Mesendoderm (in vitro differentiated cells): ENCODE measurements around the gene POMT1.

Experiments
- DNase-seq: peaks from one replicate; pipeline ENCODE4 v3.0.0; 2013
- H2AK5ac ChIP-seq: 2 replicates; pipeline ENCODE4 v1.6.1; 2013; ENCODE audit warnings: low read length, inconsistent platforms
- H2BK120ac ChIP-seq: 2 replicates; pipeline ENCODE4 v1.6.1; 2013; ENCODE audit warnings: low read depth, mild to moderate bottlenecking, low read length, moderate library complexity, mixed read lengths
- H2BK15ac ChIP-seq: replicated peaks from 2 replicates; pipeline ENCODE4 v1.6.1; 2013; ENCODE audit warnings: low read depth, mild to moderate bottlenecking, moderate library complexity
- H2BK5ac ChIP-seq: 2 replicates; pipeline ENCODE4 v1.6.1; 2013; ENCODE audit warnings: low read length, inconsistent platforms
- H3K18ac ChIP-seq: 2 replicates; pipeline ENCODE4 v1.6.1; 2013; ENCODE audit warnings: mild to moderate bottlenecking, low read length, mixed read lengths
- H3K23ac ChIP-seq: one replicate; pipeline ENCODE4 v1.6.1; 2013; ENCODE audit warnings: low read length
- H3K27ac ChIP-seq: 2 replicates; pipeline ENCODE4 v1.5.1; 2013; ENCODE audit warnings: low read depth, mild to moderate bottlenecking, inconsistent platforms, low read length, moderate library complexity
- H3K27me3 ChIP-seq: 2 replicates; pipeline ENCODE4 v1.6.1; 2013; ENCODE audit warnings: low read length, control low read depth, mild to moderate bottlenecking, inconsistent platforms; ENCODE audit not compliant: insufficient read depth, poor library complexity
- H3K36me3 ChIP-seq: 2 replicates; pipeline ENCODE4 v1.6.1; 2013; ENCODE audit warnings: low read length, inconsistent platforms; ENCODE audit not compliant: control insufficient read depth, insufficient read depth
- H3K4ac ChIP-seq: one replicate; pipeline ENCODE4 v1.6.1; 2013; ENCODE audit warnings: low read depth, mild to moderate bottlenecking, low read length, moderate library complexity
- H3K4me1 ChIP-seq: 2 replicates; pipeline ENCODE4 v1.6.1; 2013; ENCODE audit warnings: low read depth, low read length, inconsistent platforms; ENCODE audit not compliant: control insufficient read depth
- H3K4me2 ChIP-seq: 2 replicates; pipeline ENCODE4 v1.6.1; 2013; ENCODE audit warnings: low read length
- H3K4me3 ChIP-seq: 2 replicates; pipeline ENCODE4 v1.5.1; 2013; ENCODE audit warnings: mild to moderate bottlenecking, low read length
- H3K56ac ChIP-seq: one replicate; pipeline ENCODE4 v1.6.1; 2013; ENCODE audit warnings: low read length
- H3K79me1 ChIP-seq: 2 replicates; pipeline ENCODE4 v1.6.1; 2013; ENCODE audit warnings: low read length, inconsistent platforms
- H3K79me2 ChIP-seq: 2 replicates; pipeline ENCODE4 v1.6.1; 2013; ENCODE audit warnings: mild to moderate bottlenecking, low read length; ENCODE audit not compliant: control insufficient read depth, insufficient read depth
- H3K9ac ChIP-seq: 2 replicates; pipeline ENCODE4 v1.6.1; 2013; ENCODE audit warnings: low read length, inconsistent platforms
- H4K5ac ChIP-seq: one replicate; pipeline ENCODE4 v1.6.1; 2013; ENCODE audit warnings: low read length
- H4K8ac ChIP-seq: one replicate; pipeline ENCODE4 v1.6.1; 2013; ENCODE audit warnings: low read depth, mild to moderate bottlenecking, control low read depth, low read length, moderate library complexity
- WGBS: extraction: QIAGEN DNeasy Blood & Tissue Kit; methylation state at CpG from one replicate; pipeline ENCODE4 v1.1.7; 2013; ENCODE audit warnings: low lambda C conversion rate, missing lambda C conversion rate; ENCODE audit not compliant: insufficient coverage; ENCODE audit errors: extremely low coverage; 5-methylcytosine and 5-hydroxymethylcytosine counted together

The POMT1 gene

DNA sequence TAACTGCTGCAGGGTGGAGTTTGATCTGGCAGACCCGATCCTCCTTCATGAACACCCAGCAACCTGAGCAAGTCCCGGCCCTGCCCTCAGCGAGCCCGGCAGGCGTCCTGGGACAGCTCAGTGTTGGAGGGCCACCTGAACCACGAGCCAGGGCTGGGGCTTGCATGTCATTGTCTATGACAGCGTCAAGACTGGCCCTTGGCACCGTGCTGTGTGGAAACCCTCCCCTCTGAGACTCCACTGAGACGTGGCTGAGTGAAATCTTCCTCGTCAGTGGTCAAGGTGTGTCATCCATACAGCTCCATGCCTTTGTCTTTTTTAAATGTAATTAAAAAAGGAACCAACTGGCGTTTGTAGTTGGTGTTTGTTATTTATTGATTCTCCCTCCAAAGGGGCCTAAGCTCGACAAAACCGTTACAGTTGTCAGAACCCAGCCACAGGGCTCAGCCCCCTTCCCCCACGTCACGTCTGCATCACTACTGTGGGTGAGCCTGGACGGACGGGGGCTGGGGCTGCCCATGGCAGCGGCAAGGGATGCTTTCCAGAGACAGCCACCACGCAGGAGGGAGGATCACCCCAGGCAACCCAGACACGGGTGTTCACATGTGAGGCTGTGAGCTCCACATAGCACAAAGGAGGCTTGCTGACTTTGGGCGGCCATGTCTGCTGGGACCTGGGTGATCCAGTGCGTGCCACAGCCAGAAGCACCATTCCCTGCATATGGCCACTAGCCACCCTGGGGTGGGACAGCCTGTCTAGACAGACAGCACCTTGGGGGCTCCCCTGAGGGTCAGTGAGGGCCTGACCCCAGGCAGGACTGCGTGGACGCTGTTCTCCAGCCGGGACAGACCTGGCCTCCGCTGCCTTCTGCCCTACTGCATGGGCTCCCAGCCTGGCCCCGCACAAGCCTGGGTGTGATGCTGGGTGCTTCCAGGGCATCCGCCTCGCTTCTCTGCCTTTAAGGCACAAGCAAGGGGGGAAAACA lies 21.0 kb downstream of the POMT1 start:
- Histone ChIP-seq H2BK15ac (no peak overlapping the region), H3K79me2 (no peaks in the 10 kb centered on the region), H4K5ac (no peak overlapping the region), H3K36me3 (peaks cover 17% of the 10 kb centered on the region), H4K8ac (no peak overlapping the region), H3K27ac (no peak overlapping the region), H3K4me3 (no peak overlapping the region), H3K18ac (no peak overlapping the region), H3K9ac (no peak overlapping the region), H3K27me3 (no peaks in the 10 kb centered on the region), H2BK120ac (no peak overlapping the region), H2BK5ac (no peak overlapping the region), H3K23ac (peak overlapping the region; percentile 66), H3K56ac (no peak overlapping the region), H3K4me1 (no peaks in the 10 kb centered on the region), H3K4ac (no peak overlapping the region), H3K79me1 (no peaks in the 10 kb centered on the region), H3K4me2 (no peak overlapping the region), H2AK5ac (no peak overlapping the region)
- no CpG with 5 or more reads among the region's 29 CpGs for WGBS
- DNase-seq, result no peak

DNA sequence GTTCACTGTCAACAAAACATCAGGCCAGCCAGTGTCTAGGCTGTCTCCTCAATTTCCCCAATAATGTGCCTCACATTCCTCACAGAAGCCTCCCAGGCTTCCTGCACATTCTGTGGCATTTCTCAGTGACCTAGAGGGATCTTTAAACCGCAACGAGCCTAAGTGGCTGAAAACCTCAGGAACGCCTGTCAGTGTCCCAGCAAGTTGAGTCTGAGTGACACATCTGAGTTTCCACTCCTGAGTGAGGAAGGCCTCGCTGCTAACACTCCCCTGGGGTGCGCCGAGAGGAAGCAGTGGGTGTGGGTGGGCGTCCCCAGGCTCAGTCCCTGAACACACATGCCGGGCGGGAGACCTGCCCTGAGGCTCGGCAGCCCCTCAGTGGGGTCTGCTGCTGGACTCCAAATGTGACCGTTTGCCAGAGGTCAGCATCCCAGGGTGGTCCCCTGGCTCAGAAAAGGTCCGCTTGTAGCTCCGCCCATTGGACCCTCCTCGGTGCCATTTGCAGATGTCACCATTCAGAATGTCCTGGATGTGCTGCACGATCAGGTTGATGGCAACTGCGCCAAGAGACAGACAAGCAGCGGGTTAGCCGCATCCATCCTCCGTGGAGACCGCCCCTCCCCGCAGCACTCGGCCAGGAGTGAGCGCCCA lies 22.1 kb downstream of the POMT1 start:
- H3K18ac ChIP-seq, result no peak overlapping the region
- no peak overlapping the region for H2AK5ac ChIP-seq
- WGBS, result no CpG with 5 or more reads among the region's 23 CpGs
- no peak for DNase-seq
- no peaks in the 10 kb centered on the region for H3K4me1 ChIP-seq
- H3K23ac ChIP-seq, result no peak overlapping the region
- no peak overlapping the region for H4K8ac ChIP-seq
- no peaks in the 10 kb centered on the region for H3K27me3 ChIP-seq
- peaks cover 4% of the 10 kb centered on the region for H3K79me1 ChIP-seq
- H2BK5ac ChIP-seq, result no peak overlapping the region
- H2BK120ac ChIP-seq, result no peak overlapping the region
- no peak overlapping the region for H3K4ac ChIP-seq
- H3K4me3 ChIP-seq, result no peak overlapping the region
- H3K79me2 ChIP-seq, result no peaks in the 10 kb centered on the region
- no peak overlapping the region for H3K56ac ChIP-seq
- no peak overlapping the region for H3K4me2 ChIP-seq
- H3K27ac ChIP-seq, result no peak overlapping the region
- no peak overlapping the region for H3K9ac ChIP-seq
- H2BK15ac ChIP-seq, result no peak overlapping the region
- peaks cover 15% of the 10 kb centered on the region for H3K36me3 ChIP-seq
- no peak overlapping the region for H4K5ac ChIP-seq

DNA sequence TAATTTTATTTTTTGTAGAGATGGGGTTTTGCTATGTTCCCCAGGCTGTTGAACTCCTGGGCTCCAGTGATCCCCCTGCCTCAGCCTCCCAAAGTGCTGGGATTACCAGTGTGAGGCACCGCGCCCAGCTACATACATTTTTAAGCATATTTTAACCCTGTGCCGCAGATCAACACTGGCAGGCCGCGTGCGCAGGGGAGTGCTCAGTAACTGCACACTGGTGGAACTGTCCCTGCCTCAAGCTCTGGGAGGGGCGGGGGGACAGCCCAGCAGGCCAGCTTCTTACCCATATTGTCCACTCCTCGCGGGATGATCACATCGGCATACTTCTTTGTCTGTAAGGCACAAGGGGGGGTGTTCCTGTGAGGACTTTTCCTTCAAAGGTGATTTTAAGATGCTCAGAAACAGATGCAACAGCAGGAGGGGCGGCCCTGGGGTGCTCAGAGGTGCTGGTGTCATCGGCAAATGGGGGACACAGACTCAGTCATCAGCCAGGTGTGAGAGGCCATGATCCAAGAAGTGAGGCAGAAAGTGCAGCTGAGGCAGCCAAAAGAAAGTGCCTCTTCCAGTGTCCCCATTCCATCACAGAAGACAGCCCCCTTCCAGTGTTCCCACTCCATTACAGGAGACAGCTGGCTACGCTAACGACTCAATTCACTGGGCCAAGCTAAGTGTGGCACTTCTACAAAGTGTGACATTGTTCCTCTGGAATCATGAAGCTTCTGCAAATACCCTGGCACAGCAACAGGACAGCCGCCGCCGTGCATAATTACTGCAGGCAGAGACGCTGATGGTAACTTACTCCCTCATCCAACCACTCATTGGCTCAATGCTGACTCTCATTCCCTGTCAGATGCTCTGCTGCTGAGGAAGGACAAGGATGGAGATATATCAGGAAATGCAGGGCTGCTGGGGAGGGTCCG lies 23.2 kb downstream of the POMT1 start:
- no peak for DNase-seq
- H3K4me3 ChIP-seq, result no peak overlapping the region
- peaks cover 10% of the 10 kb centered on the region for H3K79me1 ChIP-seq
- no peak overlapping the region for H4K8ac ChIP-seq
- H3K4me2 ChIP-seq, result no peak overlapping the region
- H3K9ac ChIP-seq, result no peak overlapping the region
- no CpG with 5 or more reads among the region's 19 CpGs for WGBS
- no peak overlapping the region for H2BK15ac ChIP-seq
- H3K4ac ChIP-seq, result no peak overlapping the region
- peaks cover 5% of the 10 kb centered on the region for H3K79me2 ChIP-seq
- no peak overlapping the region for H2BK120ac ChIP-seq
- no peak overlapping the region for H3K27ac ChIP-seq
- no peak overlapping the region for H3K56ac ChIP-seq
- peaks cover 14% of the 10 kb centered on the region for H3K36me3 ChIP-seq
- H3K4me1 ChIP-seq, result peaks cover 5% of the 10 kb centered on the region
- no peak overlapping the region for H3K18ac ChIP-seq
- no peak overlapping the region for H3K23ac ChIP-seq
- H4K5ac ChIP-seq, result no peak overlapping the region
- H2AK5ac ChIP-seq, result no peak overlapping the region
- no peak overlapping the region for H2BK5ac ChIP-seq
- no peaks in the 10 kb centered on the region for H3K27me3 ChIP-seq

DNA sequence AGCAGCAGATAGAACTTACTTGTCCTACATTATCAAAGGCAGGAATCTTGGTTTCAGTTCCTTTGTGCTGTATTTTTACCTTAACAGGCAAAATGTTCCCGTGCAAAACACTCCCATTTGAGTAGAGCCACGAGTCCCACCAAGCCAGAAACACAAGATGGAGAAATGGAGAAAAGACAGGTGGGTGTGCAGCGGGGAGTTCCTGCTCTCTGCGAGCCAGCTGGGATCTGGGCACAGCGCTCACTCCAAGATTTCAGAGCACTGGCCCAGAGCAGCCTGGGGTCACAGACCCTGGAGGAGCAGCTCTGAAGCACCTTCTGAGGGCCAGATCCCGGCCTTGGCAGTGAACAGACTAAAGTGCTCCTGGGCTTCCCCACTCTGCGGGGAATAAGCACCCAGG lies 25.5 kb downstream of the POMT1 start:
- Histone ChIP-seq H3K56ac (no peak overlapping the region), H4K8ac (no peak overlapping the region)

DNA sequence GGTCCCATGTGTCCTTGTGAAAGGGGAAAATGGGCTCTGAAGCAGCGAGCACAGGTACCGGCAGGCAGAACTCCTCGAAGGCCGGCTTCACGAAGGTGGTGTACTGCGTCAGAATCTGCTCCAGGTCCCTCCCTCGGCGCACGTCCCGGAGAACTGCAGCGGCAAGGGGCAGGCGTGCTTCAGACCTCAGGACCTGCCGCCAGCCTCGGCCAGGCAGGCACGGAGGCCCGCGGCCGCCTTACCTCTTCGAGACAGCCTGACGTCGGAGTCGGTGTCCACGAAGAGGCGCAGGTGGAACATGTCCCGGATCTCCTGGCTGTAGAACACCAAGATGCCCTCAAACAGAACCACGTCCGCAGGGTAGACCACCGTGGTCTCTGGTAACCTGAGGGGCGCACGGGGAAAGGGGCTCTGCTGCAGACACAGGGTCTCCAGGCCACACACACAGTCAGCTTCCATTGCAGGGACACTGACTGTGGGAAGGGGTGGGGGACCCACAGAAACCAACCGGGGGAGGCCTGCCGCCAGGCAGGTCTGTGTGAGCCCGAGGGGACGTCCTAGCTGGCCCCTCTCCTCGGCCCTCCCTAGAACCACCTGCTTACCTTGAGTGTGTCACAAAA lies 26.3 kb downstream of the POMT1 start:
- Histone ChIP-seq H3K56ac (no peak overlapping the region), H2BK5ac (no peak overlapping the region), H3K36me3 (peaks cover 10% of the 10 kb centered on the region), H3K79me2 (peaks cover 5% of the 10 kb centered on the region), H3K27ac (no peak overlapping the region), H2AK5ac (no peak overlapping the region), H4K5ac (no peak overlapping the region), H3K9ac (no peak overlapping the region), H3K18ac (no peak overlapping the region), H3K27me3 (no peaks in the 10 kb centered on the region), H2BK120ac (no peak overlapping the region), H3K23ac (no peak overlapping the region), H3K4me1 (peaks cover 5% of the 10 kb centered on the region), H3K4ac (no peak overlapping the region), H3K4me3 (no peak overlapping the region), H3K4me2 (no peak overlapping the region), H4K8ac (no peak overlapping the region), H3K79me1 (peaks cover 10% of the 10 kb centered on the region), H2BK15ac (no peak overlapping the region)
- no CpG with 5 or more reads among the region's 35 CpGs for WGBS
- no peak for DNase-seq

More for the DNA sequence above, 25.5 kb downstream of the POMT1 start:
- no peak overlapping the region for H3K23ac ChIP-seq
- no peak overlapping the region for H3K4me3 ChIP-seq
- no peak overlapping the region for H3K4ac ChIP-seq
- no CpG with 5 or more reads among the region's 7 CpGs for WGBS
- no peaks in the 10 kb centered on the region for H3K27me3 ChIP-seq
- H2BK15ac ChIP-seq, result no peak overlapping the region
- no peak overlapping the region for H2AK5ac ChIP-seq
- H3K79me2 ChIP-seq, result peaks cover 5% of the 10 kb centered on the region
- DNase-seq, result no peak
- peaks cover 5% of the 10 kb centered on the region for H3K4me1 ChIP-seq
- no peak overlapping the region for H3K27ac ChIP-seq
- H2BK120ac ChIP-seq, result no peak overlapping the region
- no peak overlapping the region for H3K18ac ChIP-seq
- H3K9ac ChIP-seq, result no peak overlapping the region
- peaks cover 11% of the 10 kb centered on the region for H3K36me3 ChIP-seq
- H3K79me1 ChIP-seq, result peaks cover 10% of the 10 kb centered on the region
- no peak overlapping the region for H2BK5ac ChIP-seq
- H4K5ac ChIP-seq, result no peak overlapping the region
- H3K4me2 ChIP-seq, result no peak overlapping the region
